GM19395 (cell line): Measurements from ENCODE around the gene PNMA8C.
"Not testable (repeated sequence)": the region's sequence is repeated elsewhere in the genome, so short reads cannot be mapped to it uniquely, and the experiment has no call there.

ENCODE experiments used
- ATAC-seq: cut with Tn5 transposase; IDR thresholded peaks from one replicate; pipeline ENCODE4 v1.9.1; 2021; ENCODE audit warnings: mild to moderate bottlenecking, moderate library complexity; ENCODE audit not compliant: unreplicated experiment

Gene PNMA8C

GRCh38 chr19:46412650-46413261 is 16.0 kb downstream of the PNMA8C start:
- ATAC-seq: no peak

DNA sequence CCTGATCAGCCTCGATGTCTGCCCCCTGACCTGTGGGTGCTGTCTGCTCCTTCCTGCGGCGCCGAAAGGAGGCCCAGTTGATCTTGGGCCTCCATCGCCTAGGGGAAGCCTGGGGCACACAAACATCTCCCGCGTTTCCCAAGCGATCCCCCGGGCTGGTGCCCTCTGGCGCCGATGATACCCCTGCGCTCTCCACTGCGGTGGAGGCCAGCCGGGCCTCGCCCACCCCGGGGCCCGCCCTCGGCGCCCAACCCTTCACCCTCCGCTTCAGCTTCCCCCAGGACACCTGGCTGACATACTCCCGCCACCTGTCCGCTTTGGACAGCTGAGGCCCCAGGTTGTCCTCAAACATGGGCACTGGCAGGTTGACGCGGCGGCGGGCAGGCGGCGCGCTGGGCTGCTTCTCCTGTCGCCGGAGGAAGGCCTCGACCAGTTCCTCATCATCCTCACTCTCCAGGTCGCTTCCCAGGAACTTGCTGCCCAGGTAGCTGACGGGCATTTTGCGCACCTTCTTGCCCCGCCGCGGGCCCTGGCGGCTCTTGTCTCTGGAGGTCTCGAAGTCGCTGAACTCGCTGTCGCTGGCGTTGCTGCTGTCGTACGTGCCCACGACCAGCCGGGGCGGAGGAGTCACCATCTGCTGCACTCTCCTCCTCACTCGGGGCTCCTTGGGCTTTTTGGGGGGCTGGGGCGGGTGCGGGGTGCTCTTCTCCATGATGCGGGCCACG is 16.6 kb downstream of the PNMA8C start:
- no peak for ATAC-seq

DNA sequence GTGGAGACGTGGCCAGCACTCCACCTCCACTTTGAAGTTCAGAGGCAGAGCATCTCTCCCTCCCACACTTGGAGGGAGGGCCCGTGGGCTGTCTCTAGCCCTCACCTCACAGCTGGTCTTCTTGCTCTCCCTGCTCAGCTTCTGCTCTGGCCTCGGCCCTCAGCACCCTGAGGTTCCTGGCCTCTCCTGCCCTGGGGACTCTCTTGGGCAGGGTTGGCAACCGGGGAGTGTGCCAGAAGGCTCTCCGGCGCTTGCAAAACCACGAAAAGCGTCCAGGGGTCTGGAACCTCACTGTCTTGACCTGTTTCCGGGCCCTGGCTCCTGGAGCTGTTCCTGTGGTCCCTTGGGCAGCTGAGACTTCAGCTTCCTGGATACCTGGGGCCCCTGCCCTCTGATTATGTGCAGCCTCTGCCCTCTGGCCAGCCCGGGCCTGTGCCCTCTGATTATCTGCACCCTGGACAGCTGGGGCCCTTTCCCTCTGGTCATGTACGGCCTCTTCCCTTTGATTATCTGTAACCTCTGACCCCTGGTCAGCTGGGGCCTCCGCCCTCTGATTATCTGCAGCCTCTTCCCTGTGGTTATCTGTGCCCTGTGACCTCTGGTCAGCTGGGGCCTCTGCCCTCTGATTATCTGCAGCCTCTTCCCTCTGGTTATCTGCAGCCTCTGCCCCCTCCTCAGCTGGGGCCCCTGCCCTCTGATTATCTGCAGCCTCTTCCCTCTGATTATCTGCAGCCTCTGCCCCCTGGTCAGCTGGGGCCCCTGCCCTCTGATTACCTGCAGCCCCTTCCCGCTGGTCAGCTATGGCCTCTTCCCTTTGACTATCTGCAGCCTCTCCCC is 17.4 kb downstream of the PNMA8C start:
- no peak for ATAC-seq

- ATAC-seq: no peak
Observed at GRCh38 chr19:46410205-46411087, 18.3 kb downstream of the PNMA8C start.

DNA sequence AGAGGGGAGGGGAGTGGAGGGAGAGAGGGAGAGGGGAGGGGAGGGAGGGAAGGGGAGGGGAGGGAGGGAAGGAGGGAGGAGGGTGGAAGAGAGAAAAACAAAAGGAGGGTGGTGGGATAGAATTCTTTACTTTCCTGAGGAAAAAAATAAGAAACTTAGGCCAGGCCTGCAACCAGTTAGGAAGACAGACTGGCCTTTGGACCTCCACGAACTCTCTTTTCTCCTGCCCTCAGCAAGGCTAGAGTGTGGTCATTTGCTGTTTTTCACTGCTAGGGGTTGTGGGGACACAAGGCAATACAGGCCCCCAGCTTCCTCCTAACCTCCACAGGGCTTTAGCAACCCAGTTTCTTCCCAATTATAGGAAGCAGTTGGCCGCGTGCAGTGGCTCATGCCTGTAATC is 19.5 kb downstream of the PNMA8C start:
- no peak for ATAC-seq

DNA sequence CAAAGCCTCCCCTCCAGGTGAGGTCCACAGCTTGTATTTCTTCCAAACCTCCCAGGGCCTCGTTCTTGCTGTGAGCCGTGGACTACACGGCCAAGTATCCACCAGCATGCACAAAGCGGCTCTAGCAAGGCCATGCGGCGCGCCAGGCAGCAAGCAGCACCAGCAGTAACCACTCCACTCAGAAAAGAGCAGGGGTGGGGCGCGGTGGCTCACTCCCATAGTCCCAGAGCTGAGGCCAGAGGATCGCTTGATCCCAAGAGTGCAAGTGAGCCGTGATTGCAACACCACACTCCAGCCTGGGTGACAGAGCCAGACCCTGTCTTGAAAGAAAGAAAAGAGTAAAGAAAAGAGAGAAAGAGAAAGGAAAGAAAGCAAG is 20.1 kb downstream of the PNMA8C start:
- ATAC-seq: no peak

DNA sequence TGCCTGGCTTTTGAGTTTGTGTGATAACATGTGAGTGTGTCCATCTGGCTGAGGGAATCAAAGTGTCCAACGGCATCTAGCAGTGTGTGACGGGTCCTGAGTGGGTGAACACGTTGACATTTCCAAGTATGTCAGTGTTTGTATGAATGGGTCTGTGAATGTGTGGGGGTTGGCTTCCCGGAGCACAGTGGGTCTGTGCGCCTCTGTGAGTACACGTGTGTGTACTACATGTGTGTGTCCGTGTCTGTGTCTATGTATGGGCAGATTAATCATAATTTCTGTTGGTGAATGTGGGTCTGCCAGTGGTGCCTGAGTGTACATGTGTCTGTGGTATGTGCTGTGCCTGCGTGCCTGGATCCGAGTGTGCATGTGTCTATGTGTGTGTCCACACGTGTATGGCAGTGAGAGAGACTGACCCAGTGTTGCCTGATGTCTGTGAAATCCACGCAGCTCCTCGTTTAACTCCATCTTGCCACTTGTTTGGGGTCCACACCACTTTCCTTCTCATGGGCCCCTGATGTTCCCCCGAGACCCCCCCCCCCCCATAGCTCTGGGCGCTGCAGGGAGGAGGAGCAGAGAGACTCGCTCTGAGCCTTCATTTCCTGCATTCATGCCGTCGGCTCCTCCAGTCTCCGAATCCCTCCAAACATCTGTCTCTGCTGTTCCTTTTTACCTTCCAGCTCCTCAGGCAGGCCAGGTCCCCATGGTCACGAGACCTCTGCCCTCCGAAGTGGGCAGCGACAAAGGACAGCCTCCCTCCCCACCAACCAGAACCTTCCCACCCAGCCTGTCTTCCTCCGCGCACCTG is 20.7 kb downstream of the PNMA8C start:
- no peak for ATAC-seq

DNA sequence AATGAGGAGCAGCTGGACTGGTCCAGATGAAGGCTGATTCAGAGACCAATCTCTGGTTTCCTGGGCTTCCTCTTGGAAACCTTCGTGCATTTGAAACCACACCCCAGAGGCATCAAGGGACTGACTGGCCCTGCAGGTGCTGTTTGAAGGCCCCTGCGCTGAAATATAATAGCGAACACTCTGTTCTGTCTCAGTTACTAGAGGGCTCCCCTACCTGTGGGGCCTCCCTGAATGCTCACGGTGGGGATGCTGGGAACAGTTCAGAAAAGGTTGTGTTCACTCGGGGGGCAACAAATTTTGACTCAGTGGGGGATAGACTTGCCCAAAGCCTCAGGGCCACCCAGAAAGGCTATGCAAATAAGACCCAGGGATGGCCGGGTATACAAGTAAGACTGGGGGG is 21.8 kb downstream of the PNMA8C start:
- ATAC-seq: no peak

GRCh38 chr19:46404753-46405468 is 23.8 kb downstream of the PNMA8C start:
- ATAC-seq: no peak

DNA sequence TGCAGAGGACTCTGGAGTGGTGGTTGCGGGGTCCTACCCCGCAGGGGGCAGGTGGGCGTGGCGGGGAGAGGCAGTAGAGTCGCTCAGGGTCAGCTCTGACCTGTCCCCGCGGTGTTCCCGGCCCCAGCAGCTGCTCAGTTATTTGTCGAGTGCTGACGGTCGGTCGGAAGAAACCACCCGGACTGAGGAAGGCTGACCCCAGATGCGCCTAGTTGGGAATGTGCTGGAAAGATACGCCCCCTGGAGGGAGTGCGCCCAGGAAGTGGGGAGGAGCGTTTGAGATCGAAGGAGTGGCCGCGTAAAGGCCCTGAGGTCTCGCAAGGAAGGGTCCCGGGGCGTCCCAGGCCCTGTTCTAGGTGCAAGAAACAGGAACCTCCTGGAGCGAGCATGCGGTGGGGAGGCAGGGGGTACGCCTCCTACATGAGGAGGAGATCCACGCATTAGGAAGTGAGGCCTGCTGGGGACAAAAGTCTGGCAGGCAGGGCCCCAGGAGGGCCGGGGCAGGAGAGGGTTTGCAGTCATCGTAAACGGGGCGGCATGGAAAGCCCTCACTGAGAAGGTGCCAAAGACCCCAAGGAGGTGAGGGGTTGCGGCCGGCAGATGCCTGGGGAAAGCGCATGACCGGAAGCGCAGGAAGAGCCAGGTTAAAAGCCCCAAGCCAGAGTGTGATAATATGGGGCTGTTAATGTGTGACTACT is 24.5 kb downstream of the PNMA8C start:
- ATAC-seq: no peak

- no peak for ATAC-seq
Observed at GRCh38 chr19:46402725-46403124, 26.0 kb downstream of the PNMA8C start.

GRCh38 chr19:46397801-46398479 is 30.8 kb downstream of the PNMA8C start:
- ATAC-seq: not testable (repeated sequence)

GRCh38 chr19:46394402-46394797 is 34.3 kb downstream of the PNMA8C start:
- no peak for ATAC-seq

DNA sequence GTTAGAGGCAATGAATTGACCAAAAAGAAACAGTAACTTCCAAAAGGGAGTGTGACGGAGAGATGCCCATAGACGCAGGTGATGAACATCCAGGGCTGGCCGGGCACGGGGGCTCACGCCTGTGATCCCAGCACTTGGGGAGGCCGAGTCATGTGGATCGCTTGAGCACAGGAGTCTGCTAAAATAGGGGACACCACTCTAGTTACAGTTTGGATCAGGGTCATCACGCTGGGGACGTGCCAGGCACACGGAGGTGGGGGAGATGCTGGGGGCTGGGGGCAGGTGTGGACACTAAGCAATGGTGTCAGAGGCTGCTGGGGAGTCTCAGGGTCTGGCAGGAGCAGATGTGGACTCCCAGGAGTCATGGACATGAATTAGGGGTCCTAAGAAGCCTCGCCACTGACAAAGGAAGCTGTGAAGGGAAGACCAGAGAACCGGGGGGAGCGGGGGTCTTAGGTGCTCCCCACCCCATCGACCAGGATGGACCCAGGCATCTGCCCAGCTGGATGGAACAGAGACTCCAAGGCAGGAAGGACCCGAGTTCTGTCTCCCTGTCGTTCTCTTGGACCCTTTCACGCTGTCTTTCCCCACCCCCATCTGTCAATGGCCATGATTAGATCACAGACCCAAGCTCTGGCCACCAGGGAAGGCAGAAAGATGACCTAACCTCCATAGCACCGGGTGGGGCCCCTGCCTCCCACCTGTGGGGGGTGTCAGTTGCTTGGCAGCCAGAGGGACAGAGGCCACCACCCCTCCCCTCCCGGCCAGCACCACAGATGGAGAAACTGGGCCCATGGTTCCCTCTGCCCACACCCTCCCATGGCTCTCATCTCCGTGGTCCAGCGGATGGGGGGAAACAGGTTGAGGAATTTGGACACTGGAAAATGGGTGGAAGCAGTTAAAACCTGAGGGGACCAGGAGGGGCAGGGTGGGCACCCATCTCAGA is 35.0 kb downstream of the PNMA8C start:
- ATAC-seq: no peak

GRCh38 chr19:46392837-46393236 is 35.9 kb downstream of the PNMA8C start:
- ATAC-seq: no peak

GRCh38 chr19:46392252-46392801 is 36.4 kb downstream of the PNMA8C start:
- ATAC-seq: no peak
